HepG2 (cell line): ENCODE results near the gene ADCY1. TPM values are rescaled to one million over a fixed set of nuclear protein-coding genes. Genes with fewer than 3 reads are reported as not detected.

Source experiments
- BCLAF1 ChIP-seq: fragments of 450-650 bp; IDR thresholded peaks from 2 replicates; pipeline ENCODE4 v1.6.1; 2017; ENCODE audit warnings: mild to moderate bottlenecking
- FOXC1 ChIP-seq: sonication (generic); formaldehyde crosslinking; IDR thresholded peaks from 2 replicates; pipeline ENCODE4 v1.8.0; 2022; ENCODE audit warnings: mild to moderate bottlenecking, missing genetic modification reagents, borderline replicate concordance
- GMEB1 ChIP-seq: sonication (generic); formaldehyde crosslinking; IDR thresholded peaks from 2 replicates; pipeline ENCODE4 v1.5.1; 2020; ENCODE audit warnings: missing genetic modification reagents, mild to moderate bottlenecking, borderline replicate concordance
- HMG20A ChIP-seq: IDR thresholded peaks from 2 replicates; pipeline ENCODE4 v1.6.1; 2016; ENCODE audit warnings: borderline replicate concordance
- IRF2 ChIP-seq: IDR thresholded peaks from 2 replicates; pipeline ENCODE4 v1.6.1; 2018; ENCODE audit warnings: missing genetic modification reagents, missing compliant biosample characterization
- MAFF ChIP-seq: IDR thresholded peaks from 2 replicates; pipeline ENCODE4 v1.6.1; 2011; ENCODE audit warnings: low read depth, low read length, improper control_type of control experiment
- NCOA5 ChIP-seq: sonication (generic); formaldehyde crosslinking; IDR thresholded peaks from 2 replicates; pipeline ENCODE4 v1.4.0; 2020; ENCODE audit warnings: missing genetic modification reagents
- NFKBIZ ChIP-seq: IDR thresholded peaks from 2 replicates; pipeline ENCODE4 v1.6.1; 2018; ENCODE audit warnings: missing genetic modification reagents, missing compliant biosample characterization
- SMC3 ChIP-seq: IDR thresholded peaks from 2 replicates; pipeline ENCODE4 v1.6.1; 2011; ENCODE audit warnings: low read length, improper control_type of control experiment
- SOX6 ChIP-seq, 2 experiments: fragments of 450-650 bp in 1 of 2; sonication (generic) in 1 of 2; formaldehyde crosslinking in 1 of 2; IDR thresholded peaks; 2 replicates each; pipeline versions ENCODE4 v1.4.0 to v1.6.1; 2017 to 2020; ENCODE audit warnings: antibody characterized with exemption in 1 of 2, mild to moderate bottlenecking in 1 of 2, missing genetic modification reagents in 1 of 2
- SP1 ChIP-seq, 2 experiments: fragments of 450-650 bp in 1 of 2; sonication (generic) in 1 of 2; formaldehyde crosslinking in 1 of 2; IDR thresholded peaks; 2 replicates each; pipeline versions ENCODE4 v1.4.0 to v1.6.1; 2016 to 2020; ENCODE audit warnings: missing genetic modification reagents in 1 of 2
- TBX3 ChIP-seq: fragments of 450-650 bp; IDR thresholded peaks from 2 replicates; pipeline ENCODE4 v1.6.1; 2017; ENCODE audit warnings: antibody characterized with exemption, mild to moderate bottlenecking, inconsistent platforms, borderline replicate concordance
- THAP8 ChIP-seq: sonication (generic); formaldehyde crosslinking; IDR thresholded peaks from 2 replicates; pipeline ENCODE4 v1.5.1; 2020; ENCODE audit warnings: missing genetic modification reagents, mild to moderate bottlenecking, borderline replicate concordance
- ZFX ChIP-seq: sonication (generic); formaldehyde crosslinking; IDR thresholded peaks from 2 replicates; pipeline ENCODE4 v1.4.0; 2020; ENCODE audit warnings: mild to moderate bottlenecking, low read depth, missing genetic modification reagents, moderate library complexity
- ZKSCAN5 ChIP-seq: sonication (generic); formaldehyde crosslinking; IDR thresholded peaks from 2 replicates; pipeline ENCODE4 v1.5.1; 2020; ENCODE audit warnings: mild to moderate bottlenecking, missing genetic modification reagents
- ZNF496 ChIP-seq: sonication (generic); formaldehyde crosslinking; IDR thresholded peaks from 2 replicates; pipeline ENCODE4 v1.8.1; 2023; ENCODE audit warnings: mild to moderate bottlenecking, moderate library complexity, missing genetic modification reagents; ENCODE audit not compliant: insufficient replicate concordance
- ZNF574 ChIP-seq: sonication (generic); formaldehyde crosslinking; IDR thresholded peaks from 2 replicates; pipeline ENCODE4 v1.4.0; 2020; ENCODE audit warnings: missing genetic modification reagents
- ZNF644 ChIP-seq: IDR thresholded peaks from 2 replicates; pipeline ENCODE4 v1.6.1; 2016; ENCODE audit warnings: low read depth
- ZNF703 ChIP-seq: sonication (generic); formaldehyde crosslinking; IDR thresholded peaks from 2 replicates; pipeline ENCODE4 v1.5.1; 2020; ENCODE audit warnings: missing genetic modification reagents, mild to moderate bottlenecking, moderate library complexity, borderline replicate concordance
- ZNF724P ChIP-seq: sonication (generic); formaldehyde crosslinking; IDR thresholded peaks from 2 replicates; pipeline ENCODE4 v1.8.0; 2022; ENCODE audit warnings: missing genetic modification reagents, borderline replicate concordance
- ZNF761 ChIP-seq: sonication (generic); formaldehyde crosslinking; conservative IDR thresholded peaks from 2 replicates; pipeline ENCODE4 v1.4.0; 2020; ENCODE audit warnings: mild to moderate bottlenecking, missing genetic modification reagents
- ZNF883 ChIP-seq: sonication (generic); formaldehyde crosslinking; IDR thresholded peaks from 2 replicates; pipeline ENCODE4 v1.5.1; 2020; ENCODE audit warnings: mild to moderate bottlenecking, missing genetic modification reagents; ENCODE audit errors: not compliant biosample characterization
- polyA plus RNA-seq, 8 experiments: library from polyadenylated mRNA; depleted of rRNA in 3 of 8; stranded (reverse) in 7 of 8; unstranded in 1 of 8; fragments of >200 nt; fragmentation: Illumina TruSeq in 4 of 8; extraction: Trizol in 4 of 8; gene quantifications; 2 replicates each; pipeline versions ENCODE4 v1.2.1 to v1.2.3, GENCODE V29; 2011 to 2016; ENCODE audit warnings: low read depth in 4 of 8, missing spikeins in 1 of 8, mixed read lengths in 1 of 8; ENCODE audit not compliant: insufficient read depth in 1 of 8
- total RNA-seq, 5 experiments: library from RNA; depleted of rRNA; stranded (reverse); fragments of >200 nt; fragmentation: Illumina TruSeq; extraction: Trizol; gene quantifications; 2 replicates each; pipeline ENCODE4 v1.2.3, GENCODE V29; 2016; ENCODE audit warnings: low read depth in 1 of 5

ADCY1 gene
- total and polyA plus RNA-seq, 2 of the 13 experiments (the other 11 are each of a cell fraction or from before 2014, with no cell fraction given), result 0.80 to 1.2 TPM

- TF ChIP-seq IRF2 (no peak), ZKSCAN5 (no peak), ZNF703 (CRISPR knock-in tag) (no peak), ZNF724P (CRISPR knock-in tag) (no peak), GMEB1 (CRISPR knock-in tag) (0 out of 2 replicates have a peak, but pooled peaks have one; percentile 26), SP1 (IDR thresholded peaks at IDR 0.05) (no peak), SP1 (CRISPR knock-in tag; IDR thresholded peaks at IDR 0.05) (no peak), ZNF496 (CRISPR knock-in tag) (no peak), FOXC1 (CRISPR knock-in tag) (no peak), SMC3 (peak; percentile 43; the same call in 1 of the 2 replicates), ZNF761 (no peak), ZNF574 (CRISPR knock-in tag) (0 out of 2 replicates have a peak, but pooled peaks have one; percentile 19), ZNF644 (no peak), TBX3 (no peak), BCLAF1 (no peak), NCOA5 (no peak), MAFF (no peak), ZFX (no peak), SOX6 (IDR thresholded peaks at IDR 0.05) (no peak), SOX6 (CRISPR knock-in tag; IDR thresholded peaks at IDR 0.05) (peak; percentile 19; the same call in 1 of the 2 replicates), ZNF883 (peak; percentile 37), HMG20A (CRISPR knock-in tag) (no peak), THAP8 (CRISPR knock-in tag) (no peak), NFKBIZ (no peak)
Measured at GRCh38 chr7:45663167-45663921, 89.2 kb downstream of the ADCY1 start (continued).
